GM18511 (cell line): ENCODE measurements around the gene CCS.
"Not testable (repeated sequence)": the region's sequence is repeated elsewhere in the genome, so short reads cannot be mapped to it uniquely, and the experiment has no call there.

Source experiments
- ATAC-seq: cut with Tn5 transposase; IDR thresholded peaks from one replicate; pipeline ENCODE4 v1.9.1; 2021; ENCODE audit warnings: mild to moderate bottlenecking, moderate library complexity; ENCODE audit not compliant: unreplicated experiment

CCS gene

DNA sequence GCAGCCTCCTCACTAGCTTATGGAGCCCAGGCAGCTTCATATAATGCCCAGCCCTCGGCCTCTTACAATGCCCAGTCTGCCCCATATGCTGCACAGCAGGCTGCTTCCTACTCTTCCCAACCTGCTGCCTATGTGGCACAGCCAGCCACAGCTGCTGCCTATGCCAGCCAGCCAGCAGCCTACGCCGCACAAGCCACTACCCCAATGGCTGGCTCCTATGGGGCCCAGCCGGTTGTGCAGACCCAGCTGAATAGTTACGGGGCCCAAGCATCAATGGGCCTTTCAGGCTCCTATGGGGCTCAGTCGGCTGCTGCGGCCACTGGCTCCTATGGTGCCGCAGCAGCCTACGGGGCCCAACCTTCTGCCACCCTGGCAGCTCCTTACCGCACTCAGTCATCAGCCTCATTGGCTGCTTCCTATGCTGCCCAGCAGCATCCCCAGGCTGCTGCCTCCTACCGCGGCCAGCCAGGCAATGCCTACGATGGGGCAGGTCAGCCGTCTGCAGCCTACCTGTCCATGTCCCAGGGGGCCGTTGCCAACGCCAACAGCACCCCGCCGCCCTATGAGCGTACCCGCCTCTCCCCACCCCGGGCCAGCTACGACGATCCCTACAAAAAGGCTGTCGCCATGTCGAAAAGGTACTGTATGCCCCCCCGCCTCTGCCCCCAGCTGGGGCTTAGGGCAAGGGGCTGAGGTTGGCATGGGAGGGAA is 32.2 kb downstream of the CCS start:
- no peak for ATAC-seq

DNA sequence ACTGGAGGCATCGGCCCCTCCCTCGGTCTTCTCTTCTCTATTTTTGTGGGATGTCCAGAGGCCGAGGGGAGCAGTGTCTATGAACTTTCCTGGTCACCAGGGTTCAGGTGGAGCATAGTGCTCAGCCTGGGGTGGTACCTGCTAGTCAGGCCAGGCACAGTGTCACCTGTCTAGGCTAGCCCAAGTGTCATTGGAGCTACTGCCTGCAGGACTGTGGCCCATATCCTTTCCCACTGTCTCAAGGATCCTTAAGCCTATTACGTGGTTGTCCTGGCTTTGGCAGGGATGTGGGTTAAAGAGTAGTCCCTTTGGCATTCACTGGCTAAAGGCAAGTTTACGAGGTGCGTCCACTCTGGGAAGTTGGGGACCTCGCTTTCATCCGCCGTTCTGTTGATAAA is 32.8 kb downstream of the CCS start:
- ATAC-seq: no peak

DNA sequence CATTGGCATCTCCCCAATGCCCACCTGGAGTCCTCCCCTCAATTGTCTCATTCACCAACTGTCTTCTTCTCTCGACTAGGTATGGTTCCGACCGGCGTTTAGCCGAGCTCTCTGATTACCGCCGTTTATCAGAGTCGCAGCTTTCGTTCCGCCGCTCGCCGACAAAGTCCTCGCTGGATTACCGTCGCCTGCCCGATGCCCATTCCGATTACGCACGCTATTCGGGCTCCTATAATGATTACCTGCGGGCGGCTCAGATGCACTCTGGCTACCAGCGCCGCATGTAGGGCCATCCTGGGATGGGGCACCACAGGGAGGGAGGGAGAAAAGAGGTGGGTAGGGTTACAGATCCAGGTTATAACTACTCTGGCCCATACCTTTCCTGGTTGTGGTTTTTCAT is 33.4 kb downstream of the CCS start:
- no peak for ATAC-seq

DNA sequence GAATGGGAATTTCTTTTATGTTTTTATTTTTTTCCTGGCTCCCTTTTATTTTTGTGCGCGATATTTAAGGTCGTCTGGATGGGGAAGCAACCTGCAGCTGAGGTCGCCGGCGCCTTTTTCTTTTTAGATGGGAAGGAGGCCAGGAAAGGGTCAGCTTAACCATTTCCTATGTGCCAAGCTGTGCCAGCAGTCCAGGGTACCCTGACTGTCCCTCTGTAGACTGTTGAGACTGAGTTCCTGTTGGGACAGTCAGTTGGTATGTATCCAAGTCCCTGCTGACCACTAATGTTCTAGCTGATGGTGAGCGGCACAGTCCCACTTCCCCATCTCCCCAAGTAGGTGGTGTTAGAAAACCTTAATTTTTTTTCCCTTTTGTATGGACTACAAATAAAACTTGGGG is 33.9 kb downstream of the CCS start:
- no peak for ATAC-seq

GRCh38 chr11:66628061-66628603 is 35.1 kb downstream of the CCS start:
- no peak for ATAC-seq

GRCh38 chr11:66629356-66629755 is 36.4 kb downstream of the CCS start:
- ATAC-seq: no peak

DNA sequence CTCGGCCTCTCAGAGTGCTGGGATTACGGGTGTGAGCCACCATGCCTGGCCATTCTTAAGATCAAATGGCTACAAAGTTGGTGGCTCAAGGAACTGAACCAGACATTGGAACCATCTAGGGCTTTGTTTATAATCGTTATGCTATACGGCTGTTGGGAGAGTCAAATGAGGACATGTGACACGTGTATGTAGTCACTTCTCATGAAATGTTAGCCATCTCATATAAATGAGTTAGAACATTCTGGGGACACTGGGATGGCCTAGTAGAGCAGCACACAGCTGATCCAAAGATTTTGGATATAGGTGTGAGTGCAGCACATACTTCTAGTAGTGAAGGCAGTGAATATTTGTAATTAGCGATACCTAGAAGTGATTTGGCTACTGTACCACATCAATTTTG is 38.9 kb downstream of the CCS start:
- ATAC-seq: no peak

DNA sequence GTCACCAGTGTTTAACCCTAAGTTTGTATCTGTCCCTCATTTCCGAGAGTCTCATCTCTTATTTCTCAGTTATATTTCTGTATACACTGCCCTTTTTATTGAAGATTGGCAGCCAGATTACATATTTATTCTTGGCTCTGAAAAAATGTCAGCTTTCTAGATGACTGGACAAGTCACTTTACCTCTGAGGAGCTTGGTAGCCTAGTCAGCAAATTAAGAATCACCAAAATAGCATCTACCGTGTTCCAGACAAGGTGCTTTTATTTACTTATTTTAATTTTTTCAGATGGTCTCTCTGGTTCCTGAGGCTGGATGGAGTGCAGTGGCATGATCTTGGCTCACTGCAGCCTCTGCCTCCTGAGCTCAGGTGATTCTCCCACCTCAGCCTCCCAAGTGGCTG is 40.0 kb downstream of the CCS start:
- ATAC-seq: no peak

- ATAC-seq: no peak
Measured at GRCh38 chr11:66636411-66636810, 43.4 kb downstream of the CCS start.

DNA sequence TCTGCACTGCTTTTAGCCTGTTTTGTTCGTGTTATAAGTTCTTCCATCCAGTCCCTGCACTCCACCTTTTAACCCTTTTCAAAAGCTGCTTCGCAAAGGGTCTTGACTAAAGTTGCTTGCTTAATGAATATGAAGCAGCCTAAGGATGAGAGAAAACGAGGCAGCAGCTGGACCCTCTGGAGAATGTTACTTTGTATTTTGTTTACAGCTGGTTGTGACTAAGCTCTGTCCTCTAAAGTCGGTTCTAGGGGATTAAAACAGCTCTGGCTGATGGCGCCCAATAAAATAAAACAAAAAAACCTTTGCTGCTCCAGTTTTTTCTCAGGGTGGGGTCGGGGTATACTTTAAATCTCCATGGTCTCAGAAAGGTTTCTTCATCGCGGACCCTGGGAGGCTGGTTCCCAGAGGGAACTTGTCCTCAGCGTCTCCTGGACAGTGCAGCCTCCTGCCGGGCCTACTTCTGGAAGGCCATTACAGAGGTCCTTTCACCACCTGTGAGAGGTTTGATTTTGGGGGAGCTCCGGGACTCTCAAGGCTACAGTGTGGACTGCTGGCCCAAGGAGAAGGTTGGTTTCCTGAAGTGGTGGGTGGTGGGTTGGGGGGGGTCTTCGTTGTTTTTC is 44.7 kb downstream of the CCS start:
- ATAC-seq: no peak

DNA sequence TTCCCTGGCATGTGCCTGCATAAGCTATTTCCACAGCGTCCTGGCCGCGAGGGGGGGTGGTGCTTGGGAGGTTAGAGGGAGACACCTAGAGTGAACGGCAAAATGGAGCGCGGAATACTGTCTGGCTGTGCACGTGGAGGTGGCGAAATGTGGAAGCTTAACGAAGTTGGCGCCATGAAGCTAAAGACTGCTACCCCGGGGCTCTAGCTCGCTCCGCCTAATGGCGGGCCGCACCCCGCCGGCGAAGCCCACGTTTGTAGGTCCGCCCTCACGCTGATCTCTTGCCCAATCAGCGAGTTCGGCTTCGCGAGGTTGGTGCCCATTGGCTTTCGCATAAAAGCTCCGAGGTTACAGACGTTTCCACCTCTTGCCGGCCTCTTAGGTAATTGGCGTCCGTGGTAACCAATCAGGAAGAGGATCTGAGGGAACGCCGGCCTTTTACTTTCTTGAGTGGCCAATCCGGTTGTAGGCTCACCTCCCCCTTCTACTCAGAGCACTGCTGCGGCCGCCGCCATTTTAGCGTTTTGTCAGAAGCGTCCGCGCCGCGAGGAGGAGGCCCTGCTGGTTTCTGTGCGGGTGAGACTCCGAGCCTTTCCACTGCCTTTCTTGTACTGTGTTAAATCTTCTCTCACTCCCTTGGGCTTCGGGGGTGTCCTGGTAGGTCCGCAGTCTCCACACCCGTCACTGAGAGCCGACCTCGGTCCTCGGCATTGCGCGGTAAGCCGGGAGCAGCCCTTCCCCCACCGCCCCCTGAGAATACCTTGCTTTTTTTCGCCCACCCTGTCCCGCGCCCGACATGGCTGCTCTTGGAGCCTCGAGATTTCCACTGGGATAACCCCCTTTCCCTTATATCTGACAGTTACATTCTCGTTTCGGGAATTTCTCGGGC is 45.4 kb downstream of the CCS start, which contains the start of gene RBM4:
Gene RBM4, plus strand, starts transcription at position 527 of the 889 bp plus-strand sequence. CDS start 1,009 bp downstream, outside the sequence.
- ATAC-seq: peak; percentile 98

DNA sequence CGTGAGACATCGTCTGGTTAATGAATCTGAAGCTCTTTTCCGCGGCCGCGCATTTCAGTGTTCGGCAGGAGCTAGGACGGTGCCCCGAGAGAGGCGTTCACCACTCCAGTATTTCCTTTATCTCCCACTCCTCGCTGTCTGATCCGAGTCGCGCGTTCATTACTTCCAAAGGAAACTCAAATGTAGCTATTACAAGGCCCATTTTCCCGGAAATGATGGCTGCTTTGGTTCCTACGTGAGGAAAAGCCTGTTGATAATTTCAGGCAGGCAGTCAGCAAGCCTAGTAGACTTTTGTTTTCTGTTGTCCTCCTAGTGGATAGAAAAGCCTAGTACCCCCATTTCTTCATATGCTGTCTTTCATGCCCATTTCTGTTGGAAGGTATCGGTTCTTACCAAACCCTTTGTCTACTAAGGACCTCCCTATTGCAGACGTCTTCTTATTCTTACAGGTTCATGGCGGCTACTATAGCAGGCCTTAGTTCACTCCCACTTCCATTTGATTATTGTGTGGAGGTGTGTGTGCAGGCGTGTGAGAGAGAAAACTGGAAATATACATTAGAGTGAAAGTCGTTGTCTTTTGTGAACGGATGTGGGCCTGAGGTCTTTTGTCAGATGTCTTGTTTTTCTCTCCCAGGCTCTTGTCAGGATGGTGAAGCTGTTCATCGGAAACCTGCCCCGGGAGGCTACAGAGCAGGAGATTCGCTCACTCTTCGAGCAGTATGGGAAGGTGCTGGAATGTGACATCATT is 46.3 kb downstream of the CCS start:
- ATAC-seq: no peak

DNA sequence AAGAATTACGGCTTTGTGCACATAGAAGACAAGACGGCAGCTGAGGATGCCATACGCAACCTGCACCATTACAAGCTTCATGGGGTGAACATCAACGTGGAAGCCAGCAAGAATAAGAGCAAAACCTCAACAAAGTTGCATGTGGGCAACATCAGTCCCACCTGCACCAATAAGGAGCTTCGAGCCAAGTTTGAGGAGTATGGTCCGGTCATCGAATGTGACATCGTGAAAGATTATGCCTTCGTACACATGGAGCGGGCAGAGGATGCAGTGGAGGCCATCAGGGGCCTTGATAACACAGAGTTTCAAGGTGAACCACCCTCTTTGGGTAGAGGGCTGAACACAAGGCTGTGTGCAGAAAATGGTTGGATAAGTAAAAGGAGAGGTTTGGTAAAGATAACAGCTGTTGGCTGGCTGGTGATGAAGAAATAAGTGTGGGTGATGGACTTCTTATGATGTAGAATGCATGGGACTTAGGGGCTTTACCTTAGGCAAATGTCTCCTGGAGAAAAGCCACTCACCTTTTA is 46.9 kb downstream of the CCS start:
- not testable (repeated sequence) for ATAC-seq

GRCh38 chr11:66641834-66642233 is 48.8 kb downstream of the CCS start:
- ATAC-seq: no peak

- no peak for ATAC-seq
Measured at GRCh38 chr11:66643745-66644437, 50.9 kb downstream of the CCS start.

GRCh38 chr11:66646828-66647227 is 53.8 kb downstream of the CCS start:
- ATAC-seq: no peak

DNA sequence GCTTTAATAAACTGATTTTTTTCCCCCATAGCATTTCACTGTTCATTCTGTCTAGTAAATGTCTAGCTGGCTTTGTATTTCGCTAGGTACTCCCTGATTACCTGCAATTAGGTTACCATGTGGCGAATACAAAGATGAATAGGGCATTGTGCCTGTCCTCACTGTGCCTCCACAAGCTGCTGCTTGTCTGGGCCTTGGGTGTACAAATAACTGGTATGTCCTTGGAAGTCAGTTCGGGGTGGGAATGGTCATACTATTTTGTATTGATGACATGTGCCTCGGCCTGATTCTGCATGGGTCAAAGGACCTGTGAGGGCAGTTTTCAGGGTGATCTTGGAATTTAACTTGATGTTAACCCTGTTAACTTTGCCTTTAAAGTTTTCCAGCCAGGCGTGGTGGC is 56.9 kb downstream of the CCS start:
- ATAC-seq: no peak

- ATAC-seq: no peak
Measured at GRCh38 chr11:66651016-66651415, 58.0 kb downstream of the CCS start.

- ATAC-seq: no peak
Measured at GRCh38 chr11:66652651-66653050, 59.7 kb downstream of the CCS start.

DNA sequence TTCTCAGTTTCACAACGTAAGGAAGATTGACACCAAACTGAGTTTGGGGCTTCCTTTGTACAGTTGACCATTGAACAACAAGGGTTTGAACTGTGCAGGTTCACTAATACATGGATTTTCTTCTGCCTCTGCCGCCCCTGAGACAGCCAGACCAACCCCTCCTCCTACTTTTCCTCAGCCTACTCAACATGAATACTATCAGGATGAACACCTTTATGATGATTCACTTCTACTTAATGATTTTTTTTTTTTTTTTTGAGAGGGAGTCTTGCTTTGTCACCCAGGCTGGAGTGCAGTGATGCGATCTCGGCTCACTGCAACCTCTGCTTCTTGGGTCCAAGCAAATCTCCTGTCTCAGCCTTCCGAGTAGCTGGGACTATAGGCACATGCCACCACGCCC is 60.1 kb downstream of the CCS start:
- no peak for ATAC-seq
